GM18505 (cell line): ENCODE measurements around the gene WDR27.
"Not testable (repeated sequence)": the region's sequence is repeated elsewhere in the genome, so short reads cannot be mapped to it uniquely, and the experiment has no call there.

ENCODE experiments used
- ATAC-seq: cut with Tn5 transposase; IDR thresholded peaks from one replicate; pipeline ENCODE4 v1.9.1; 2021; ENCODE audit not compliant: unreplicated experiment
- POLR2A ChIP-seq: IDR thresholded peaks from 4 replicates; pipeline ENCODE4 v1.6.1; 2011; ENCODE audit warnings: borderline replicate concordance; ENCODE audit not compliant: insufficient read depth, insufficient read length; ENCODE audit errors: extremely low read depth

WDR27 gene

GRCh38 chr6:169723200-169723909, 21.5 kb upstream of the WDR27 start:
- no peak for TF ChIP-seq POLR2A
- peak; percentile 35 for ATAC-seq

GRCh38 chr6:169722362-169723199, 20.8 kb upstream of the WDR27 start:
- ATAC-seq = no peak

GRCh38 chr6:169720207-169720855, 18.5 kb upstream of the WDR27 start:
- no peak for ATAC-seq
- no peak for TF ChIP-seq POLR2A

More at GRCh38 chr6:169722362-169723199, 20.8 kb upstream of the WDR27 start:
- TF ChIP-seq POLR2A = no peak

GRCh38 chr6:169719117-169719516, 17.3 kb upstream of the WDR27 start:
- no peak for TF ChIP-seq POLR2A
- no peak for ATAC-seq

- TF ChIP-seq POLR2A = no peak
- ATAC-seq = no peak
Measured at GRCh38 chr6:169714595-169714994, 12.8 kb upstream of the WDR27 start.

GRCh38 chr6:169714178-169714577, 12.3 kb upstream of the WDR27 start:
- no peak for ATAC-seq
- no peak for TF ChIP-seq POLR2A

- TF ChIP-seq POLR2A = no peak
- ATAC-seq = no peak
Measured at GRCh38 chr6:169710009-169710408, 8.2 kb upstream of the WDR27 start.

- TF ChIP-seq POLR2A = no peak
- ATAC-seq = no peak
Measured at GRCh38 chr6:169709293-169709692, 7.5 kb upstream of the WDR27 start.

- ATAC-seq = no peak
- no peak for TF ChIP-seq POLR2A
Measured at GRCh38 chr6:169707772-169708171, 5.9 kb upstream of the WDR27 start.

GRCh38 chr6:169702840-169703246, 1.0 kb upstream of the WDR27 start:
- ATAC-seq = peak; percentile 15
- peak; percentile 26 for TF ChIP-seq POLR2A

- TF ChIP-seq POLR2A = no peak
- peak; percentile 13 for ATAC-seq
Measured at GRCh38 chr6:169701311-169701953, 397 bp downstream of the WDR27 start.

GRCh38 chr6:169700296-169700695, 1.5 kb downstream of the WDR27 start:
- TF ChIP-seq POLR2A = no peak
- ATAC-seq = no peak

- ATAC-seq = not testable (repeated sequence)
Measured at GRCh38 chr6:169697115-169697514, 4.7 kb downstream of the WDR27 start.
